ENCODE results near the gene RIIAD1. TPM values are rescaled to one million over a fixed set of nuclear protein-coding genes. Genes with fewer than 3 reads are reported as not detected.

Gene RIIAD1
- total RNA-seq, 2 experiments from 2014 or later, result not detected

- H3K27ac Mint-ChIP-seq, result no peak overlapping the region
- ATAC-seq (no peak), DNase-seq (no peak)
- peaks cover 7% of the 10 kb centered on the region for H3K4me1 Mint-ChIP-seq (ENCODE audit: low read depth)
- ChIA-PET POLR2A (interaction anchor here (1.2 kb wide), 1 partner anchor 8 kb away, joined by 3 read pairs; the partner anchor contains the start of gene RIIAD1), CTCF (no interaction called here)
- H3K27me3 Mint-ChIP-seq (ENCODE audit: low read depth), result peaks cover 37% of the 10 kb centered on the region
- H3K36me3 Mint-ChIP-seq (ENCODE audit: low read depth), result no peaks in the 10 kb centered on the region
- no peaks in the 10 kb centered on the region for H3K9me3 Mint-ChIP-seq (ENCODE audit: insufficient read depth)
- no peak overlapping the region for H3K4me3 Mint-ChIP-seq
Measured at GRCh38 chr1:151713044-151713443, 8.3 kb upstream of the RIIAD1 start.

- Mint-ChIP-seq H3K36me3 (ENCODE audit: low read depth) (no peaks in the 10 kb centered on the region), H3K9me3 (ENCODE audit: insufficient read depth) (no peaks in the 10 kb centered on the region), H3K4me3 (no peak overlapping the region), H3K27me3 (ENCODE audit: low read depth) (peaks cover 44% of the 10 kb centered on the region), H3K4me1 (ENCODE audit: low read depth) (peaks cover 7% of the 10 kb centered on the region), H3K27ac (no peak overlapping the region)
- ChIA-PET POLR2A (no interaction called here), CTCF (interaction anchor here (1.8 kb wide), 1 partner anchor 120 kb away, joined by 5 read pairs; no protein-coding TSS in a partner anchor)
- DNase-seq (no peak), ATAC-seq (no peak)
Measured at GRCh38 chr1:151713874-151714273, 7.4 kb upstream of the RIIAD1 start.

GRCh38 chr1:151714820-151715725 is 6.2 kb upstream of the RIIAD1 start:
- no peak for ATAC-seq
- no peaks in the 10 kb centered on the region for H3K9me3 Mint-ChIP-seq (ENCODE audit: insufficient read depth)
- CTCF ChIA-PET, result interaction anchor here (0.9 to 1.8 kb wide), 3 partner anchors 9 to 121 kb away, joined by 3 to 5 read pairs (median 3); no protein-coding TSS in a partner anchor
- no peaks in the 10 kb centered on the region for H3K36me3 Mint-ChIP-seq (ENCODE audit: low read depth)
- H3K27ac Mint-ChIP-seq, result no peak overlapping the region
- POLR2A ChIA-PET, result no interaction called here
- H3K4me3 Mint-ChIP-seq, result no peak overlapping the region
- no peak for DNase-seq
- peaks cover 8% of the 10 kb centered on the region for H3K4me1 Mint-ChIP-seq (ENCODE audit: low read depth)
- H3K27me3 Mint-ChIP-seq (ENCODE audit: low read depth), result peaks cover 51% of the 10 kb centered on the region

DNA sequence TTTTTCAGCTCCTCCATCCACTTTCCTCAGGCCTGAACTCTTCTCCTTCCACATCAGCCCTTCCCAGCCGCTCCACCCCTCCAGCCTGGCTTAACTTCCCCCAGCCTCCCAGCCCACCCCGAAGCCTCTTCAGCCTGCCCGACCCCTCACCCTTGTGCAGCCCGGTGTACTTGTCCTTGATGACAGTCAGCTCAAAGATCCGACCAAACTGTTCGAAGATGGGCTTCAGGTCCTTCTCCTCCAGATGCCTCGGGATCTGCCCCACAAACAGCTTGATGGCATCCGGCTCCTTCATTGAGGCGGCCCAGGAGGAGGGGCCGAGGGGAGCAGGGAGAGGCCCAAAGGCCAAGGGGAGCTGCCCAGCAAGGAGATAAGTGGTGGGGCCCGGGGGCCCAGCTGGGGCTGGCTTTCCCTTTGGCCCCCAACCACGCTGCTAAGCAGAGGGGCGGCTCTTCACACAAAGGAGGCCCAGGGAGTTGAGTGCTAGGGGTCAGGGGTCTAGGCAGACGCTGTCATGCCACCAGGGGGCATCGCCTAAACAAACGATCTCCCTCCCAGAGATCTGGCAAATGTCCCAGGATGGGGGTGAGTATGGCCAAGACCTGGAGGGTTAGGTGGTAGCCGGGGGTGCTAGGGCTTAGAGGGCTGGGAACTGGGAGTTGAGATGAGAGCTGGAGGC is 5.5 kb upstream of the RIIAD1 start:
- H3K27me3 Mint-ChIP-seq (ENCODE audit: low read depth), result peaks cover 56% of the 10 kb centered on the region
- H3K36me3 Mint-ChIP-seq (ENCODE audit: low read depth), result no peaks in the 10 kb centered on the region
- ATAC-seq (no peak), DNase-seq (no peak)
- no peak overlapping the region for H3K27ac Mint-ChIP-seq
- POLR2A ChIA-PET, result interaction anchor here (0.5 kb wide), 1 partner anchor 100 kb away, joined by 3 read pairs; no protein-coding TSS in a partner anchor
- H3K4me1 Mint-ChIP-seq (ENCODE audit: low read depth), result peaks cover 16% of the 10 kb centered on the region
- no peaks in the 10 kb centered on the region for H3K9me3 Mint-ChIP-seq (ENCODE audit: insufficient read depth)
- no peak overlapping the region for H3K4me3 Mint-ChIP-seq
- CTCF ChIA-PET, result interaction anchor here (0.9 to 1.8 kb wide), 2 partner anchors 8 to 122 kb away, joined by 3 to 5 read pairs; no protein-coding TSS in a partner anchor

- DNase-seq, result no peak
- peaks cover 19% of the 10 kb centered on the region for H3K4me1 Mint-ChIP-seq (ENCODE audit: low read depth)
- POLR2A ChIA-PET, result interaction anchor here (0.5 kb wide), 1 partner anchor 101 kb away, joined by 3 read pairs; no protein-coding TSS in a partner anchor
- H3K27me3 Mint-ChIP-seq (ENCODE audit: low read depth), result peaks cover 56% of the 10 kb centered on the region
- CTCF ChIA-PET, result interaction anchor here (1.0 kb wide), 1 partner anchor 123 kb away, joined by 3 read pairs; no protein-coding TSS in a partner anchor
- H3K27ac Mint-ChIP-seq, result no peak overlapping the region
- no peak overlapping the region for H3K4me3 Mint-ChIP-seq
- no peak for ATAC-seq
- no peaks in the 10 kb centered on the region for H3K36me3 Mint-ChIP-seq (ENCODE audit: low read depth)
- no peaks in the 10 kb centered on the region for H3K9me3 Mint-ChIP-seq (ENCODE audit: insufficient read depth)
Measured at GRCh38 chr1:151716405-151716762, 4.9 kb upstream of the RIIAD1 start.

GRCh38 chr1:151716771-151717631 is 4.3 kb upstream of the RIIAD1 start, which contains the start of gene CELF3:
Gene CELF3 (minus strand): TSS chr1:151716803. CDS start chr1:151716020, 783 bp downstream.
- H3K27me3 Mint-ChIP-seq (ENCODE audit: low read depth), result peaks cover 56% of the 10 kb centered on the region

GRCh38 chr1:151718011-151718431 is 3.3 kb upstream of the RIIAD1 start:
- POLR2A ChIA-PET, result no interaction called here

More at GRCh38 chr1:151716771-151717631, 4.3 kb upstream of the RIIAD1 start, which contains the start of gene CELF3:
- CTCF ChIA-PET, result interaction anchor here (0.9 to 1.0 kb wide), 3 partner anchors 18 to 273 kb away, joined by 3 to 5 read pairs (median 5); no protein-coding TSS in a partner anchor
- ATAC-seq (no peak), DNase-seq (peak; percentile 35)
- POLR2A ChIA-PET, result no interaction called here
- Mint-ChIP-seq H3K36me3 (ENCODE audit: low read depth) (no peaks in the 10 kb centered on the region), H3K9me3 (ENCODE audit: insufficient read depth) (no peaks in the 10 kb centered on the region), H3K4me3 (no peak within 1 kb of the TSS), H3K27ac (no peak within 1 kb of the TSS), H3K4me1 (ENCODE audit: low read depth) (peaks cover 22% of the 10 kb centered on the region)

GRCh38 chr1:151718666-151719065 is 2.7 kb upstream of the RIIAD1 start:
- H3K4me1 Mint-ChIP-seq (ENCODE audit: low read depth), result peaks cover 22% of the 10 kb centered on the region
- no peak overlapping the region for H3K4me3 Mint-ChIP-seq
- H3K27ac Mint-ChIP-seq, result no peak overlapping the region
- no peak for DNase-seq
- no peaks in the 10 kb centered on the region for H3K36me3 Mint-ChIP-seq (ENCODE audit: low read depth)
- H3K27me3 Mint-ChIP-seq (ENCODE audit: low read depth), result peaks cover 59% of the 10 kb centered on the region
- ChIA-PET POLR2A (no interaction called here), CTCF (no interaction called here)
- no peaks in the 10 kb centered on the region for H3K9me3 Mint-ChIP-seq (ENCODE audit: insufficient read depth)
- no peak for ATAC-seq

More at GRCh38 chr1:151718011-151718431, 3.3 kb upstream of the RIIAD1 start:
- Mint-ChIP-seq H3K27me3 (ENCODE audit: low read depth) (peaks cover 63% of the 10 kb centered on the region), H3K36me3 (ENCODE audit: low read depth) (no peaks in the 10 kb centered on the region), H3K27ac (no peak overlapping the region), H3K4me1 (ENCODE audit: low read depth) (peaks cover 22% of the 10 kb centered on the region), H3K9me3 (ENCODE audit: insufficient read depth) (no peaks in the 10 kb centered on the region), H3K4me3 (no peak overlapping the region)
- ATAC-seq, result no peak
- CTCF ChIA-PET, result interaction anchor here (1.0 kb wide), 1 partner anchor 274 kb away, joined by 5 read pairs; no protein-coding TSS in a partner anchor
- no peak for DNase-seq

- no peaks in the 10 kb centered on the region for H3K9me3 Mint-ChIP-seq (ENCODE audit: insufficient read depth)
- peak overlapping the region; percentile 62 for H3K4me3 Mint-ChIP-seq
- no peaks in the 10 kb centered on the region for H3K36me3 Mint-ChIP-seq (ENCODE audit: low read depth)
- CTCF ChIA-PET, result interaction anchor here (1.1 to 1.9 kb wide), 5 partner anchors 15 to 739 kb away, joined by 3 to 6 read pairs (median 3); no protein-coding TSS in a partner anchor
- H3K27me3 Mint-ChIP-seq (ENCODE audit: low read depth), result peaks cover 60% of the 10 kb centered on the region
- peaks cover 22% of the 10 kb centered on the region for H3K4me1 Mint-ChIP-seq (ENCODE audit: low read depth)
- no peak overlapping the region for H3K27ac Mint-ChIP-seq
- no peak for DNase-seq
- POLR2A ChIA-PET, result no interaction called here
- ATAC-seq, result no peak
Measured at GRCh38 chr1:151720125-151720524, 1.2 kb upstream of the RIIAD1 start.

DNA sequence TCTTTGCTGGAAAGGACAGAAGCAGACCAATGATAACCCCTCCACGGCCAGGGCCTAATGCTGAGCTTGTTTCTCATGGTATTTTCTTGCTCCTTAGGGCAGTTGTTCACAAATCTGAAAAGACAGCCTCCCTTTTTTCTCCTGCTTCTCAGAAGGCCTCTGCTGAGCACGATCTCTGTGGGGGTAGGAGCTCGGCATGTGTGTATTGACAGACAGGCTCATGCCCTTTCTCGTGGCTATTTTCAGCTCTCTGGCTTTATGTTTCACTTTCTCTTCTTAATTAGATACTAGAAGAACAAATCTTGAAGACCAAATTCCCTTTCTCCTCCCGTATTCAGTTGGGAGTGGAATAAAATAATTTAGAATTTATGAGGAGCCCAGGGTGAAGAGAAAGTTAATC is 768 bp upstream of the RIIAD1 start:
- Mint-ChIP-seq H3K36me3 (ENCODE audit: low read depth) (no peaks in the 10 kb centered on the region), H3K4me1 (ENCODE audit: low read depth) (peaks cover 22% of the 10 kb centered on the region), H3K4me3 (peak overlapping the region; percentile 62), H3K9me3 (ENCODE audit: insufficient read depth) (no peaks in the 10 kb centered on the region), H3K27me3 (ENCODE audit: low read depth) (peaks cover 56% of the 10 kb centered on the region), H3K27ac (no peak overlapping the region)
- DNase-seq (peak; percentile 27), ATAC-seq (no peak)
- CTCF ChIA-PET, result interaction anchor here (0.9 to 1.9 kb wide), 8 partner anchors 14 to 738 kb away, joined by 3 to 6 read pairs (median 3); partner anchors contain the start of gene POGZ
- POLR2A ChIA-PET, result interaction anchor here (1.2 kb wide), 1 partner anchor 8 kb away, joined by 3 read pairs; no protein-coding TSS in a partner anchor
